ENCODE measurements around the gene PPP2R5C.

PPP2R5C gene

GRCh38 chr14:101963656-101964296 is 202.3 kb downstream of the PPP2R5C start:
- H3K4me3 ChIP-seq (ENCODE audit: low read length), result peak overlapping the region; percentile 41
- no peak for DNase-seq (ENCODE audit: low read depth)
- no peak for TF ChIP-seq CTCF (conservative IDR thresholded peaks at IDR 0.05; ENCODE audit: low read length)

GRCh38 chr14:101964297-101965180 is 203.0 kb downstream of the PPP2R5C start, which contains the start of gene DYNC1H1:
DYNC1H1 (plus strand) TSS chr14:101964573; CDS start chr14:101964692, 119 bp downstream.
- DNase-seq (ENCODE audit: low read depth), result peak; percentile 87
- H3K4me3 ChIP-seq (ENCODE audit: low read length), result peak within 1 kb of the TSS; percentile 75
- no peak for TF ChIP-seq CTCF (conservative IDR thresholded peaks at IDR 0.05; ENCODE audit: low read length)

GRCh38 chr14:101965181-101965544 is 203.7 kb downstream of the PPP2R5C start:
- TF ChIP-seq CTCF (conservative IDR thresholded peaks at IDR 0.05; ENCODE audit: low read length), result no peak
- DNase-seq (ENCODE audit: low read depth), result peak; percentile 61
- H3K4me3 ChIP-seq (ENCODE audit: low read length), result peak overlapping the region; percentile 75

GRCh38 chr14:101965770-101966722 is 204.5 kb downstream of the PPP2R5C start:
- TF ChIP-seq CTCF (conservative IDR thresholded peaks at IDR 0.05; ENCODE audit: low read length), result no peak
- peak overlapping the region; percentile 75 for H3K4me3 ChIP-seq (ENCODE audit: low read length)
- DNase-seq (ENCODE audit: low read depth), result peak; percentile 31

- no peak for DNase-seq (ENCODE audit: low read depth)
- no peak for TF ChIP-seq CTCF (conservative IDR thresholded peaks at IDR 0.05; ENCODE audit: low read length)
- H3K4me3 ChIP-seq (ENCODE audit: low read length), result peak overlapping the region; percentile 75; the same call in 1 of the 2 replicates
Measured at GRCh38 chr14:101966742-101967141, 205.2 kb downstream of the PPP2R5C start.

GRCh38 chr14:101968186-101968585 is 206.7 kb downstream of the PPP2R5C start:
- no peak for DNase-seq (ENCODE audit: low read depth)
- TF ChIP-seq CTCF (conservative IDR thresholded peaks at IDR 0.05; ENCODE audit: low read length), result no peak
- H3K4me3 ChIP-seq (ENCODE audit: low read length), result no peak overlapping the region
